IMR-90 (cell line): Measurements from ENCODE around the gene NOS1AP. TPM values are rescaled to one million over a fixed set of nuclear protein-coding genes. Genes with fewer than 3 reads are reported as not detected.

Source experiments
- ATAC-seq: fragments of 200-7000 bp; cut with Tn5 transposase; 2 replicates; pipeline ENCODE4 v1.9.1; 2020; ENCODE audit warnings: low read depth, mild to moderate bottlenecking, moderate library complexity
- BruUV-seq: library from RNA; stranded (reverse); fragments of 400-500 nt; replicated peaks from 2 replicates; lab custom pipeline; 2021; lab: Mats Ljungman, UMichigan
- CTCF ChIA-PET: fragments of 300-600 bp; formaldehyde crosslinking; extraction: SDS; loops from one replicate; lab custom pipeline; 2021; ENCODE audit warnings: antibody characterized with exemption; lab: Yijun Ruan, JAX
- POLR2A ChIA-PET: fragments of 300-600 bp; sonication (Branson Sonifier 250); formaldehyde crosslinking; loops from one replicate; lab custom pipeline; 2022; ENCODE audit warnings: antibody characterized with exemption; ENCODE audit not compliant: unreplicated experiment; lab: Charles Lee
- DNase-seq: peaks from one replicate; pipeline ENCODE4 v3.0.0; 2013
- H2AFZ ChIP-seq: replicated peaks from 2 replicates; pipeline ENCODE3; 2013; ENCODE audit warnings: low read length, mild to moderate bottlenecking; ENCODE audit not compliant: poor library complexity
- H2AK5ac ChIP-seq: 2 replicates; pipeline ENCODE4 v1.6.1; 2013; ENCODE audit warnings: low read depth, low read length, inconsistent platforms
- H2AK9ac ChIP-seq: replicated peaks from 2 replicates; pipeline ENCODE3; 2013; ENCODE audit warnings: mild to moderate bottlenecking, low read depth, low read length, moderate library complexity; ENCODE audit not compliant: poor library complexity
- H2BK120ac ChIP-seq: 2 replicates; pipeline ENCODE4 v1.6.1; 2013; ENCODE audit warnings: low read depth, low read length, inconsistent platforms
- H2BK15ac ChIP-seq: 3 replicates; pipeline ENCODE4 v1.6.1; 2013; ENCODE audit warnings: low read depth, low read length, inconsistent platforms
- H2BK20ac ChIP-seq: 2 replicates; pipeline ENCODE4 v1.6.1; 2013; ENCODE audit warnings: low read depth, mild to moderate bottlenecking, inconsistent platforms, low read length, moderate library complexity
- H2BK5ac ChIP-seq: 2 replicates; pipeline ENCODE4 v1.6.1; 2013; ENCODE audit warnings: mild to moderate bottlenecking, low read depth, low read length, inconsistent platforms; ENCODE audit not compliant: poor library complexity, severe bottlenecking
- H3K14ac ChIP-seq: replicated peaks from 2 replicates; pipeline ENCODE4 v1.6.1; 2013; ENCODE audit warnings: low read depth, low read length, inconsistent platforms
- H3K18ac ChIP-seq: 2 replicates; pipeline ENCODE4 v1.6.1; 2013; ENCODE audit warnings: low read depth, low read length, control low read depth
- H3K23ac ChIP-seq: 2 replicates; pipeline ENCODE4 v1.6.1; 2013; ENCODE audit warnings: low read depth, low read length, inconsistent platforms
- H3K27ac ChIP-seq: 2 replicates; pipeline ENCODE4 v1.5.1; 2013; ENCODE audit warnings: mild to moderate bottlenecking, control low read depth, low read length; ENCODE audit not compliant: insufficient read depth
- H3K27me3 ChIP-seq: 2 replicates; pipeline ENCODE4 v1.6.1; 2013; ENCODE audit warnings: low read length; ENCODE audit not compliant: control insufficient read depth, insufficient read depth
- H3K36me3 ChIP-seq: 2 replicates; pipeline ENCODE4 v1.6.1; 2013; ENCODE audit warnings: low read length, mixed read lengths; ENCODE audit not compliant: control insufficient read depth, insufficient read depth
- H3K4ac ChIP-seq: 2 replicates; pipeline ENCODE4 v1.6.1; 2013; ENCODE audit warnings: low read depth, low read length, inconsistent platforms
- H3K4me1 ChIP-seq: 2 replicates; pipeline ENCODE4 v1.6.1; 2013; ENCODE audit warnings: low read length, mixed read lengths; ENCODE audit not compliant: control insufficient read depth, insufficient read depth
- H3K4me2 ChIP-seq: 2 replicates; pipeline ENCODE4 v1.6.1; 2013; ENCODE audit warnings: low read depth, mild to moderate bottlenecking, control low read depth, low read length, moderate library complexity
- H3K4me3 ChIP-seq: 2 replicates; pipeline ENCODE4 v1.5.1; 2013; ENCODE audit warnings: low read depth, mild to moderate bottlenecking, control low read depth, low read length, moderate library complexity; ENCODE audit not compliant: insufficient read depth
- H3K56ac ChIP-seq: 2 replicates; pipeline ENCODE4 v1.6.1; 2013; ENCODE audit warnings: low read length, inconsistent platforms; ENCODE audit not compliant: insufficient read depth; ENCODE audit errors: extremely low read depth
- H3K79me1 ChIP-seq, 2 experiments: 2 replicates each; pipeline ENCODE4 v1.6.1; 2013; ENCODE audit warnings: low read length in 2 of 2, inconsistent platforms in 1 of 2, low read depth in 1 of 2
- H3K9ac ChIP-seq: 2 replicates; pipeline ENCODE4 v1.6.1; 2013; ENCODE audit warnings: low read depth, low read length, control low read depth
- H3K9me1 ChIP-seq: 2 replicates; pipeline ENCODE4 v1.6.1; 2013; ENCODE audit warnings: low read length, inconsistent platforms; ENCODE audit not compliant: insufficient read depth
- H3K9me3 ChIP-seq: 2 replicates; pipeline ENCODE4 v1.6.1; 2013; ENCODE audit warnings: low read length; ENCODE audit not compliant: control insufficient read depth, insufficient read depth
- H4K20me1 ChIP-seq: 2 replicates; pipeline ENCODE4 v1.6.1; 2013; ENCODE audit warnings: low read length, inconsistent platforms; ENCODE audit not compliant: insufficient read depth
- H4K5ac ChIP-seq: 2 replicates; pipeline ENCODE4 v1.6.1; 2013; ENCODE audit warnings: mild to moderate bottlenecking, low read depth, low read length, control low read depth
- H4K8ac ChIP-seq, 2 experiments: 2 replicates each; pipeline ENCODE4 v1.6.1; 2013; ENCODE audit warnings: low read depth in 2 of 2, low read length in 2 of 2, control low read depth in 1 of 2, inconsistent platforms in 1 of 2
- H4K91ac ChIP-seq: 2 replicates; pipeline ENCODE4 v1.6.1; 2013; ENCODE audit warnings: low read depth, low read length, inconsistent platforms; ENCODE audit not compliant: insufficient read depth
- BHLHE40 ChIP-seq: fragments of 150-350 bp; IDR thresholded peaks from 2 replicates; pipeline ENCODE4 v1.6.1; 2016; ENCODE audit warnings: mild to moderate bottlenecking, low read depth, low read length
- CEBPB ChIP-seq: IDR thresholded peaks from 2 replicates; pipeline ENCODE4 v1.6.1; 2012; ENCODE audit warnings: low read depth, low read length, improper control_type of control experiment
- CHD1 ChIP-seq: IDR thresholded peaks from 2 replicates; pipeline ENCODE4 v1.6.1; 2012; ENCODE audit warnings: low read depth, low read length, improper control_type of control experiment
- FOS ChIP-seq: fragments of 150-350 bp; IDR thresholded peaks from 2 replicates; pipeline ENCODE4 v1.6.1; 2016; ENCODE audit warnings: low read depth, low read length
- MAFK ChIP-seq: IDR thresholded peaks from 2 replicates; pipeline ENCODE4 v1.6.1; 2012; ENCODE audit warnings: low read depth, low read length, improper control_type of control experiment
- MAZ ChIP-seq: IDR thresholded peaks from 2 replicates; pipeline ENCODE4 v1.6.1; 2012; ENCODE audit warnings: low read depth, mild to moderate bottlenecking, low read length, improper control_type of control experiment, moderate library complexity, borderline replicate concordance
- MXI1 ChIP-seq: IDR thresholded peaks from 2 replicates; pipeline ENCODE4 v1.6.1; 2012; ENCODE audit warnings: low read depth, mild to moderate bottlenecking, low read length, moderate library complexity, borderline replicate concordance
- NFE2L2 ChIP-seq: fragments of 150-350 bp; IDR thresholded peaks from 2 replicates; pipeline ENCODE4 v1.6.1; 2016; ENCODE audit warnings: low read depth, mild to moderate bottlenecking, low read length
- POLR2A ChIP-seq: IDR thresholded peaks from 2 replicates; pipeline ENCODE4 v1.6.1; 2012; ENCODE audit warnings: mild to moderate bottlenecking, low read depth, low read length
- RAD21 ChIP-seq: IDR thresholded peaks from 2 replicates; pipeline ENCODE4 v1.6.1; 2012; ENCODE audit warnings: low read length, improper control_type of control experiment
- RCOR1 ChIP-seq: IDR thresholded peaks from 2 replicates; pipeline ENCODE4 v1.6.1; 2012; ENCODE audit warnings: mild to moderate bottlenecking, low read length, improper control_type of control experiment; ENCODE audit not compliant: insufficient replicate concordance
- SMC3 ChIP-seq: fragments of 150-350 bp; IDR thresholded peaks from 2 replicates; pipeline ENCODE4 v1.6.1; 2016; ENCODE audit warnings: low read depth, mild to moderate bottlenecking, antibody characterized with exemption, low read length, moderate library complexity
- WGBS, 2 experiments: methylation state at CpG; one replicate each; pipeline versions ENCODE4 v1.1.5 to v1.1.7; 2013; ENCODE audit warnings: missing lambda C conversion rate in 2 of 2; ENCODE audit not compliant: insufficient read length in 1 of 2; ENCODE audit errors: extremely low coverage in 2 of 2; 5-methylcytosine and 5-hydroxymethylcytosine counted together
- dilution Hi-C: fragments of 300-500 bp; cut with HindIII; formaldehyde crosslinking; loops from one replicate; pipeline ENCODE4 v1.14.3; 2018; ENCODE audit warnings: low sequenced_read_pairs; ENCODE audit not compliant: unreplicated experiment
- in situ Hi-C: fragments of 300-500 bp; cut with MboI; formaldehyde crosslinking; loops from 3 replicates; pipeline ENCODE4 v1.14.3; 2019; ENCODE audit warnings: low sequenced_read_pairs, inconsistent platforms, mixed read lengths
- intact Hi-C: fragments of 100-400 bp; cut with micrococcal nuclease; formaldehyde crosslinking; loops from 2 replicates; pipeline ENCODE4 v1.10.0; 2022
- polyA plus RNA-seq, 3 experiments: library from polyadenylated mRNA; depleted of rRNA; stranded (reverse); fragments of >200 nt; gene quantifications; 2 replicates each; pipeline ENCODE4 v1.2.3, GENCODE V29; 2012; ENCODE audit warnings: low replicate concordance in 1 of 3
- total RNA-seq: library from RNA; depleted of rRNA; stranded (reverse); fragments of >200 nt; gene quantifications from 2 replicates; pipeline ENCODE4 v1.2.3, GENCODE V29; 2012
- TF ChIP-seq, protein P1 (sequence below): fragments of 150-350 bp; IDR thresholded peaks from 2 replicates; pipeline ENCODE4 v1.6.1; 2017; ENCODE audit warnings: mild to moderate bottlenecking, antibody characterized with exemption, low read length, low read depth
- TF ChIP-seq, protein P2 (sequence below): conservative IDR thresholded peaks from 2 replicates; pipeline ENCODE4 v1.5.1; 2012; ENCODE audit warnings: mild to moderate bottlenecking, low read depth, low read length, improper control_type of control experiment

NOS1AP gene
- total and polyA plus RNA-seq, 2 of the 4 experiments (the other 2 are of a cell fraction): 0.18 to 0.19 TPM

DNA sequence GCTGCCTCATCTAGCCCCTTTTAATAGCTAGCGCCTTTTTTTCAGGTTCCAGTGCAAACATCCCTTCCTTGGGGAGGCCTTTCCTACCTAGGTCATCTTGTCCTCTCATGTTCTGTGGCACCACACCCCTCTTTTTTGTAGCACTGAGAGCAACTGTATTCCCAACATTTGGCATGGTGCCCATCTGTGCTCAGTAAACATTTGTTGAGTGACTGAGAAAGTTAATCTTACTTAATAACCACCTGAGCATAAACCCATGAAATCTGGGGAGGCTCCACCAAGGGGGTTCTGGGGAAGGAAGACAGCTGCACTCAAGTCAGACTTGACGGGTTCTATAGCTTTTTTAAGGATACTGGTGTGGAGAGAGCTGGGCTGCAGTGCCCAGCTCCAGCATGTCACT is 90.0 kb downstream of the NOS1AP start:
- no TSS peak for BruUV-seq
- H2AFZ ChIP-seq: no peak overlapping the region
- no peak overlapping the region for H3K4me3 ChIP-seq
- ATAC-seq (no peak), DNase-seq (no peak)
- no peaks in the 10 kb centered on the region for H3K9me1 ChIP-seq
- no peak overlapping the region for H4K5ac ChIP-seq
- H4K20me1 ChIP-seq: no peaks in the 10 kb centered on the region
- H3K18ac ChIP-seq: no peak overlapping the region
- H3K9me3 ChIP-seq: no peaks in the 10 kb centered on the region
- no peak overlapping the region for H2BK120ac ChIP-seq
- dilution Hi-C loops: no loop called here
- no peak overlapping the region for H3K9ac ChIP-seq
- CTCF ChIA-PET: no interaction called here
- H3K4ac ChIP-seq: no peak overlapping the region
- H2BK5ac ChIP-seq: no peak overlapping the region
- in situ Hi-C loops: no loop called here
- no peak overlapping the region for H3K27ac ChIP-seq
- no peak overlapping the region for H2BK20ac ChIP-seq
- TF ChIP-seq RAD21 (no peak), MXI1 (no peak), CEBPB (no peak), NFE2L2 (no peak), BHLHE40 (no peak), MAFK (no peak), FOS (no peak), POLR2A (no peak), MAZ (no peak), SMC3 (no peak), RCOR1 (no peak), CHD1 (no peak)
- TF ChIP-seq, protein P1, sequence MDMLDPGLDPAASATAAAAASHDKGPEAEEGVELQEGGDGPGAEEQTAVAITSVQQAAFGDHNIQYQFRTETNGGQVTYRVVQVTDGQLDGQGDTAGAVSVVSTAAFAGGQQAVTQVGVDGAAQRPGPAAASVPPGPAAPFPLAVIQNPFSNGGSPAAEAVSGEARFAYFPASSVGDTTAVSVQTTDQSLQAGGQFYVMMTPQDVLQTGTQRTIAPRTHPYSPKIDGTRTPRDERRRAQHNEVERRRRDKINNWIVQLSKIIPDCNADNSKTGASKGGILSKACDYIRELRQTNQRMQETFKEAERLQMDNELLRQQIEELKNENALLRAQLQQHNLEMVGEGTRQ: no peak
- TF ChIP-seq, protein P2, sequence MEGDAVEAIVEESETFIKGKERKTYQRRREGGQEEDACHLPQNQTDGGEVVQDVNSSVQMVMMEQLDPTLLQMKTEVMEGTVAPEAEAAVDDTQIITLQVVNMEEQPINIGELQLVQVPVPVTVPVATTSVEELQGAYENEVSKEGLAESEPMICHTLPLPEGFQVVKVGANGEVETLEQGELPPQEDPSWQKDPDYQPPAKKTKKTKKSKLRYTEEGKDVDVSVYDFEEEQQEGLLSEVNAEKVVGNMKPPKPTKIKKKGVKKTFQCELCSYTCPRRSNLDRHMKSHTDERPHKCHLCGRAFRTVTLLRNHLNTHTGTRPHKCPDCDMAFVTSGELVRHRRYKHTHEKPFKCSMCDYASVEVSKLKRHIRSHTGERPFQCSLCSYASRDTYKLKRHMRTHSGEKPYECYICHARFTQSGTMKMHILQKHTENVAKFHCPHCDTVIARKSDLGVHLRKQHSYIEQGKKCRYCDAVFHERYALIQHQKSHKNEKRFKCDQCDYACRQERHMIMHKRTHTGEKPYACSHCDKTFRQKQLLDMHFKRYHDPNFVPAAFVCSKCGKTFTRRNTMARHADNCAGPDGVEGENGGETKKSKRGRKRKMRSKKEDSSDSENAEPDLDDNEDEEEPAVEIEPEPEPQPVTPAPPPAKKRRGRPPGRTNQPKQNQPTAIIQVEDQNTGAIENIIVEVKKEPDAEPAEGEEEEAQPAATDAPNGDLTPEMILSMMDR: no peak
- H2BK15ac ChIP-seq: no peak overlapping the region
- H3K36me3 ChIP-seq: no peaks in the 10 kb centered on the region
- H3K4me1 ChIP-seq: no peaks in the 10 kb centered on the region
- H2AK9ac ChIP-seq: no peak overlapping the region
- POLR2A ChIA-PET: no interaction called here
- no peak overlapping the region for H4K91ac ChIP-seq
- no CpG with 5 or more reads among the region's 2 CpGs for WGBS, 2 experiments
- peaks cover 4% of the 10 kb centered on the region for H3K27me3 ChIP-seq
- no peak overlapping the region for H3K4me2 ChIP-seq
- H3K56ac ChIP-seq: no peak overlapping the region
- no peak overlapping the region for H3K14ac ChIP-seq
- H4K8ac ChIP-seq: no peak overlapping the region
- no peak overlapping the region for H2AK5ac ChIP-seq
- intact Hi-C loops: no loop called here
- no peak overlapping the region for H3K23ac ChIP-seq
- no peaks in the 10 kb centered on the region for H3K79me1 ChIP-seq
